Kidney (tissue), 14 donors: ENCODE data around the gene BTBD9. TPM values are rescaled to one million over a fixed set of nuclear protein-coding genes. Genes with fewer than 3 reads are reported as not detected.

Source experiments
- DNase-seq, 5 donors: peaks; one replicate each; pipeline ENCODE4 v3.0.0-alpha.2; 2013 to 2020
- FAIRE-seq: peaks from 2 replicates; lab custom pipeline; 2012; peaks lifted over from hg19 to GRCh38; lab: Jason Lieb, UNC
- H3K27ac ChIP-seq, 2 donors: one replicate each; pipeline ENCODE4 v1.7.0; 2013; ENCODE audit warnings: low read depth in 2 of 2, low read length in 2 of 2, inconsistent platforms in 1 of 2
- H3K27me3 ChIP-seq: one replicate; pipeline ENCODE4 v1.7.1; 2013; ENCODE audit warnings: low read length, inconsistent platforms; ENCODE audit not compliant: control insufficient read depth, insufficient read depth
- H3K36me3 ChIP-seq, 3 donors: one replicate each; pipeline versions ENCODE4 v1.7.0 to v1.7.1; 2013; ENCODE audit warnings: low read length in 3 of 3, control low read depth in 1 of 3, inconsistent platforms in 1 of 3; ENCODE audit not compliant: insufficient read depth in 3 of 3, control insufficient read depth in 2 of 3
- H3K4me1 ChIP-seq, 3 donors: one replicate each; pipeline versions ENCODE4 v1.7.0 to v1.7.1; 2013; ENCODE audit warnings: low read length in 3 of 3, inconsistent platforms in 1 of 3, low read depth in 1 of 3; ENCODE audit not compliant: control insufficient read depth in 2 of 3, insufficient read depth in 2 of 3
- H3K4me3 ChIP-seq, 3 donors: one replicate each; pipeline versions ENCODE4 v1.7.0 to v1.8.1; 2013; ENCODE audit warnings: low read length in 3 of 3, control low read depth in 1 of 3, inconsistent platforms in 1 of 3
- H3K9ac ChIP-seq, 3 donors: one replicate each; pipeline versions ENCODE4 v1.7.0 to v1.7.1; 2013; ENCODE audit warnings: low read length in 3 of 3, control low read depth in 1 of 3, inconsistent platforms in 1 of 3
- H3K9me3 ChIP-seq, 3 donors: one replicate each; pipeline versions ENCODE4 v1.7.0 to v1.7.1; 2013; ENCODE audit warnings: low read length in 3 of 3, control low read depth in 1 of 3, inconsistent platforms in 1 of 3; ENCODE audit not compliant: control insufficient read depth in 2 of 3, insufficient read depth in 1 of 3
- intact Hi-C: fragments of 100-400 bp; cut with DNase I; formaldehyde crosslinking; loops from one replicate; pipeline ENCODE4 v1.11.1; 2022
- polyA plus RNA-seq: library from polyadenylated mRNA; stranded (reverse); fragments of 350-450 nt; fragmentation: Illumina TruSeq; extraction: RNeasy Lipid Tissue Mini Kit (QIAGEN cat#74804); gene quantifications from one replicate; pipeline ENCODE4 v1.2.3, GENCODE V29; 2014; ENCODE audit warnings: low read depth, low replicate concordance; ENCODE audit not compliant: insufficient read depth
- total RNA-seq: library from RNA; stranded (reverse); fragmentation: NEBNext Ultra II Directional; extraction: Animal tissue kit (Norgen Biotek cat#: 25700); gene quantifications from one replicate; pipeline ENCODE4 v1.2.1, GENCODE V29; 2021
- TF ChIP-seq, protein P1 (sequence below): IDR thresholded peaks from 3 replicates; pipeline ENCODE4 v1.5.1; 2012; ENCODE audit warnings: mild to moderate bottlenecking, moderate library complexity, borderline replicate concordance; ENCODE audit not compliant: insufficient read depth; ENCODE audit errors: extremely low read depth
- donor health status: control.
- donor health status: control.
- donor health status: control.
- donor health status: control.
- donor health status: control.
- donor health status: DM: yes; HTN: yes; CAD: no.
- donor health status: Normal renal cell carcinoma (clear cell type).

Gene BTBD9
- total and polyA plus RNA-seq, 2 donors from 2014 or later: 4.2 to 29.9 TPM

DNA sequence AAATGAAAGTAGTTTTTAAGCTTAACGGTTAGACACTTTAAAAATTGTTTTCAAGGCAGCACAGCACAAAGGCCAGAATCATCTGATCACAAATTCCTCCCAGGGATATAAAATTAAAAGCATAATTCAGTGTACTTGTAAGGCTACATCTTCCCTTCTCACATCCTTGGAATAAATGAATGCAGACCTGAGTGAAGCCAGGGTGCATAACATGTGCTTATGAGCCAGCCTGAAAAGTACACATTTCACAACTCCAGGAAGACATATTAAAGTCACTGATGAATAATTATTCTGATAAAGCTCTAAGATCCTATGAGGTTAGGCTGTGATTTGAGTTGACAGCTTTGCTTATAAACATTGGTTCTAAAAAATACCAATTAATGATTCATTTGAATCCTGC, 163.6 kb downstream of the BTBD9 start:
- Histone ChIP-seq H3K9me3 (no peaks in the 10 kb centered on the region), H3K36me3 (no peaks in the 10 kb centered on the region), H3K4me1 (no peaks in the 10 kb centered on the region), H3K9ac (no peak overlapping the region), H3K27me3 (no peaks in the 10 kb centered on the region), H3K4me3 (no peak overlapping the region), H3K27ac (no peak overlapping the region)
- intact Hi-C loops: no loop called here
- FAIRE-seq: no peak
- TF ChIP-seq, protein P1, sequence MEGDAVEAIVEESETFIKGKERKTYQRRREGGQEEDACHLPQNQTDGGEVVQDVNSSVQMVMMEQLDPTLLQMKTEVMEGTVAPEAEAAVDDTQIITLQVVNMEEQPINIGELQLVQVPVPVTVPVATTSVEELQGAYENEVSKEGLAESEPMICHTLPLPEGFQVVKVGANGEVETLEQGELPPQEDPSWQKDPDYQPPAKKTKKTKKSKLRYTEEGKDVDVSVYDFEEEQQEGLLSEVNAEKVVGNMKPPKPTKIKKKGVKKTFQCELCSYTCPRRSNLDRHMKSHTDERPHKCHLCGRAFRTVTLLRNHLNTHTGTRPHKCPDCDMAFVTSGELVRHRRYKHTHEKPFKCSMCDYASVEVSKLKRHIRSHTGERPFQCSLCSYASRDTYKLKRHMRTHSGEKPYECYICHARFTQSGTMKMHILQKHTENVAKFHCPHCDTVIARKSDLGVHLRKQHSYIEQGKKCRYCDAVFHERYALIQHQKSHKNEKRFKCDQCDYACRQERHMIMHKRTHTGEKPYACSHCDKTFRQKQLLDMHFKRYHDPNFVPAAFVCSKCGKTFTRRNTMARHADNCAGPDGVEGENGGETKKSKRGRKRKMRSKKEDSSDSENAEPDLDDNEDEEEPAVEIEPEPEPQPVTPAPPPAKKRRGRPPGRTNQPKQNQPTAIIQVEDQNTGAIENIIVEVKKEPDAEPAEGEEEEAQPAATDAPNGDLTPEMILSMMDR: no peak
- no peak for DNase-seq

DNA sequence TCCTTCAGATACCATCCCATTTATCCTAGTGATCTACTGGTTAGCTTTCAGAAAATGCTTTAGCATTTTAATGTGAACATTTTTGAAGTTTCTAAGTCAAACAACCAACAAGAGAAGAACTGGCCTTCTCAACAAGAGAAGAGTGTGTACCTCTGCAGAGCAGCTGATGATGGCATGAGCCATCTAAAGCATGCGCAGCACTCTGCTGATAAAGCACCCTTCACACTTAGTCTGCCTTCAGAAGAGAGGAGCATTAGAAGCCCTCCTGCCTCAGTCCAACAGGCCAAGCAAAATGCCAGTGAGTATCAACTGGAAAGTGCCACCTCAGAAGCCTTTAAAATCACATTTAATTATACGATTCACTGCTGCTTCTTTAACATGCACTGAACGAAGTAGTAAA, 169.2 kb downstream of the BTBD9 start:
- TF ChIP-seq, protein P1: no peak
- intact Hi-C loops: no loop called here
- FAIRE-seq: no peak

DNA sequence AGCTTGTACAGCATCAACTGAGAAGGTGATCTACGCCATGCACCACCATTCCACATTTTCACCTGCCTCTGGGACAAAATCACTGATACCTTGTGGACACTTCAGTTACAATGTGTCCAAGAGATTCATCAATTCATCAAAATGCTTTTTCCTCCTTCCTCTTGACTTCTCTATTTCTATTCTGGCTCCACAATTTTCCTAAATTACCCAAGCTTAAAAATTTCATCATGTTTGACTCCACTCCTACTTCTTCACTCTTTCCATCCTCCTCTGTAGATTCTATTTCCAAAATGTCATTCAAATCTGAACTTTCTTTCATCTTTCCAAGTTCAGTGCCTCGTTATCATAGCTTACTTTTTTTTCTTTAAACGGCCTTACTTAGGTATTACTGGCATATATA, 172.2 kb downstream of the BTBD9 start:
- no peak for DNase-seq
- H3K4me3 ChIP-seq: no peak overlapping the region
- no peak overlapping the region for H3K9ac ChIP-seq
- intact Hi-C loops: no loop called here
- FAIRE-seq: no peak
- peaks cover 0 to 1% (median 0%) of the 10 kb centered on the region in 3 donors for H3K9me3 ChIP-seq
- no peaks in the 10 kb centered on the region for H3K4me1 ChIP-seq
- TF ChIP-seq, protein P1: no peak
- H3K36me3 ChIP-seq: no peaks in the 10 kb centered on the region
- H3K27ac ChIP-seq: no peak overlapping the region
- H3K27me3 ChIP-seq: no peaks in the 10 kb centered on the region

More for the DNA sequence above, 169.2 kb downstream of the BTBD9 start:
- Histone ChIP-seq H3K4me1 (no peaks in the 10 kb centered on the region), H3K27ac (no peak overlapping the region), H3K4me3 (no peak overlapping the region), H3K27me3 (no peaks in the 10 kb centered on the region), H3K9me3 (no peaks in the 10 kb centered on the region), H3K36me3 (no peaks in the 10 kb centered on the region), H3K9ac (no peak overlapping the region)
- no peak for DNase-seq

DNA sequence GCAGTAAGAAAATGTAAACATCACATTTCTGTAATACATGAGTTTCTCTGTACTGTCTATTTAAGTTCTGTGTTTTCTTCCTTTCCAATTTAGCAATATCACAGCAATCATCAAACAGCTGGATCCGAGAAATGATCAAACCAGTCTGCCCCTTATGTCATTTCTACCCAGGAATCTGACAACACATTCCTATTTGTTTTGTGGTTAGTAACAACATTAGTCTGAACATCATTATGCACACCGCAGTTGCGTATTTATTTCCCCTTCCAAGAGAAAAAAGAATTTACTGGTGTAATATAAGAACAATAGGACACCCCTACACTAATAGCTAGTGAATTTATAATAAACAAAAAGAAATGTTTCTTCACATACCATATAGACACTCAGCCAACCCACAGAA, 179.5 kb downstream of the BTBD9 start:
- no peaks in the 10 kb centered on the region for H3K27me3 ChIP-seq
- intact Hi-C loops: no loop called here

More for the DNA sequence above, 179.5 kb downstream of the BTBD9 start:
- H3K9me3 ChIP-seq: peaks cover 0 to 1% (median 0%) of the 10 kb centered on the region in 3 donors
- no peaks in the 10 kb centered on the region for H3K4me1 ChIP-seq
- TF ChIP-seq, protein P1: no peak
- no peak overlapping the region for H3K9ac ChIP-seq
- FAIRE-seq (no peak), DNase-seq (no peak)
- no peaks in the 10 kb centered on the region for H3K36me3 ChIP-seq
- H3K4me3 ChIP-seq: no peak overlapping the region
- no peak overlapping the region for H3K27ac ChIP-seq
